H9 (cell line): Measurements from ENCODE around the gene MAD1L1. TPM values are rescaled to one million over a fixed set of nuclear protein-coding genes. Genes with fewer than 3 reads are reported as not detected.
A peak's percentile ranks its signal among the peaks of the same experiment; 100 is the strongest.

ENCODE experiments used
- DNase-seq: peaks from one replicate; pipeline ENCODE4 v3.0.0-alpha.2; 2017
- H2AFZ ChIP-seq: one replicate; pipeline ENCODE4 v1.6.1; 2013; ENCODE audit warnings: mild to moderate bottlenecking, low read length, control low read depth, moderate library complexity
- H2AK5ac ChIP-seq: 2 replicates; pipeline ENCODE4 v1.6.1; 2013; ENCODE audit warnings: low read length, control low read depth, mixed read lengths; ENCODE audit not compliant: insufficient read length
- H2BK120ac ChIP-seq: one replicate; pipeline ENCODE4 v1.6.1; 2013; ENCODE audit warnings: low read depth, mild to moderate bottlenecking, low read length, control low read depth, inconsistent platforms; ENCODE audit not compliant: poor library complexity, severe bottlenecking
- H2BK12ac ChIP-seq: 2 replicates; pipeline ENCODE4 v1.6.1; 2013; ENCODE audit warnings: low read length, control low read depth, mixed read lengths, low read depth; ENCODE audit not compliant: insufficient read length
- H2BK15ac ChIP-seq: 2 replicates; pipeline ENCODE4 v1.6.1; 2013; ENCODE audit warnings: low read depth, low read length, control low read depth
- H2BK20ac ChIP-seq: one replicate; pipeline ENCODE4 v1.6.1; 2013; ENCODE audit warnings: low read depth, mild to moderate bottlenecking, low read length, control low read depth, inconsistent platforms; ENCODE audit not compliant: poor library complexity, severe bottlenecking
- H2BK5ac ChIP-seq: 2 replicates; pipeline ENCODE4 v1.6.1; 2013; ENCODE audit warnings: low read length, control low read depth, mixed read lengths; ENCODE audit not compliant: insufficient read length
- H3K14ac ChIP-seq: 2 replicates; pipeline ENCODE4 v1.6.1; 2013; ENCODE audit warnings: low read length, control low read depth; ENCODE audit not compliant: insufficient read depth
- H3K18ac ChIP-seq: 2 replicates; pipeline ENCODE4 v1.6.1; 2013; ENCODE audit warnings: low read depth, mild to moderate bottlenecking, mixed read lengths, low read length, control low read depth; ENCODE audit not compliant: insufficient read length
- H3K23ac ChIP-seq: 2 replicates; pipeline ENCODE4 v1.6.1; 2013; ENCODE audit warnings: low read length, control low read depth, mixed read lengths, low read depth; ENCODE audit not compliant: insufficient read length
- H3K23me2 ChIP-seq: 2 replicates; pipeline ENCODE4 v1.6.1; 2013; ENCODE audit warnings: low read depth, mild to moderate bottlenecking, mixed read lengths, low read length, control low read depth; ENCODE audit not compliant: insufficient read length, poor library complexity, severe bottlenecking
- H3K27ac ChIP-seq: 2 replicates; pipeline ENCODE4 v1.5.1; 2013; ENCODE audit warnings: low read length, control low read depth, mixed read lengths, low read depth; ENCODE audit not compliant: insufficient read length
- H3K27me3 ChIP-seq: 2 replicates; pipeline ENCODE4 v1.6.1; 2013; ENCODE audit warnings: low read length, control low read depth, inconsistent platforms; ENCODE audit not compliant: insufficient read depth
- H3K4ac ChIP-seq: 2 replicates; pipeline ENCODE4 v1.6.1; 2013; ENCODE audit warnings: low read depth, mild to moderate bottlenecking, control low read depth, inconsistent platforms, low read length, moderate library complexity
- H3K4me1 ChIP-seq: 2 replicates; pipeline ENCODE4 v1.6.1; 2013; ENCODE audit warnings: low read length, control low read depth, inconsistent platforms; ENCODE audit not compliant: insufficient read depth
- H3K4me2 ChIP-seq: 2 replicates; pipeline ENCODE4 v1.6.1; 2013; ENCODE audit warnings: low read length, control low read depth, mixed read lengths; ENCODE audit not compliant: insufficient read length, insufficient read depth
- H3K56ac ChIP-seq: 2 replicates; pipeline ENCODE4 v1.6.1; 2013; ENCODE audit warnings: low read depth, mild to moderate bottlenecking, mixed read lengths, low read length, control low read depth; ENCODE audit not compliant: insufficient read length
- H3K79me1 ChIP-seq: 2 replicates; pipeline ENCODE4 v1.6.1; 2013; ENCODE audit warnings: low read depth, mild to moderate bottlenecking, moderate library complexity, low read length, control low read depth, inconsistent platforms; ENCODE audit not compliant: insufficient read depth, poor library complexity, severe bottlenecking
- H3K79me2 ChIP-seq: 2 replicates; pipeline ENCODE4 v1.6.1; 2013; ENCODE audit warnings: low read length, control low read depth, inconsistent platforms; ENCODE audit not compliant: insufficient read depth
- H3K9ac ChIP-seq: 2 replicates; pipeline ENCODE4 v1.6.1; 2013; ENCODE audit warnings: low read length, control low read depth, mixed read lengths; ENCODE audit not compliant: insufficient read length; ENCODE audit errors: extremely low read depth
- H3K9me3 ChIP-seq: one replicate; pipeline ENCODE4 v1.6.1; 2013; ENCODE audit warnings: low read depth, low read length, inconsistent platforms; ENCODE audit not compliant: control insufficient read depth
- H3T11ph ChIP-seq: one replicate; pipeline ENCODE4 v1.6.1; 2013; ENCODE audit warnings: mild to moderate bottlenecking, low read length, control low read depth, inconsistent platforms
- H4K20me1 ChIP-seq: one replicate; pipeline ENCODE4 v1.6.1; 2013; ENCODE audit not compliant: control insufficient read depth, insufficient read length, insufficient read depth
- H4K5ac ChIP-seq: 2 replicates; pipeline ENCODE4 v1.6.1; 2013; ENCODE audit warnings: low read depth, mild to moderate bottlenecking, mixed read lengths, low read length, control low read depth; ENCODE audit not compliant: insufficient read length
- H4K8ac ChIP-seq: replicated peaks from 2 replicates; pipeline ENCODE4 v1.6.1; 2013; ENCODE audit warnings: low read length, control low read depth, mixed read lengths, low read depth; ENCODE audit not compliant: insufficient read length
- H4K91ac ChIP-seq: 2 replicates; pipeline ENCODE4 v1.6.1; 2013; ENCODE audit warnings: low read depth, mild to moderate bottlenecking, moderate library complexity, mixed read lengths, low read length, control low read depth; ENCODE audit not compliant: insufficient read length
- H3K27ac Mint-ChIP-seq, 3 experiments: 2 replicates in 2 of 3; 3 replicates in 1 of 3; pipeline ENCODE4 v1.8.0; 2020 to 2021; ENCODE audit warnings: mixed read lengths in 3 of 3, mild to moderate bottlenecking in 1 of 3, moderate library complexity in 1 of 3
- H3K27me3 Mint-ChIP-seq: 2 replicates; pipeline ENCODE4 v1.8.0; 2021; ENCODE audit warnings: low read depth, mild to moderate bottlenecking, moderate library complexity, mixed read lengths
- H3K36me3 Mint-ChIP-seq, 3 experiments: 2 replicates in 2 of 3; 3 replicates in 1 of 3; pipeline ENCODE4 v1.8.0; 2020 to 2021; ENCODE audit warnings: low read depth in 3 of 3, mixed read lengths in 3 of 3; ENCODE audit not compliant: insufficient read depth in 1 of 3
- H3K4me1 Mint-ChIP-seq, 2 experiments: 2 replicates each; pipeline ENCODE4 v1.8.0; 2020; ENCODE audit warnings: mixed read lengths in 2 of 2
- H3K4me3 Mint-ChIP-seq, 2 experiments: 2 replicates in 1 of 2; 3 replicates in 1 of 2; pipeline ENCODE4 v1.8.0; 2020 to 2021; ENCODE audit warnings: mild to moderate bottlenecking in 2 of 2, mixed read lengths in 2 of 2, moderate library complexity in 1 of 2
- H3K9me3 Mint-ChIP-seq, 2 experiments: 2 replicates in 1 of 2; 3 replicates in 1 of 2; pipeline ENCODE4 v1.8.0; 2020; ENCODE audit warnings: mild to moderate bottlenecking in 2 of 2, mixed read lengths in 2 of 2, moderate library complexity in 1 of 2
- CTCF ChIP-seq: fragments of 200-600 bp; sonication (generic); conservative IDR thresholded peaks from 3 replicates; pipeline ENCODE4 v1.8.0; 2021; ENCODE audit warnings: antibody characterized with exemption, mild to moderate bottlenecking
- WGBS: extraction: QIAGEN DNeasy Blood & Tissue Kit; methylation state at CpG from one replicate; pipeline ENCODE4 v1.1.7; 2013; ENCODE audit warnings: missing lambda C conversion rate, low lambda C conversion rate, mixed read lengths; ENCODE audit not compliant: insufficient read length; ENCODE audit errors: extremely low coverage; 5-methylcytosine and 5-hydroxymethylcytosine counted together
- total RNA-seq: library from RNA; stranded (reverse); gene quantifications from 2 replicates; pipeline ENCODE4 v1.2.1, GENCODE V29; 2021

Gene MAD1L1
- total RNA-seq, 1 experiment from 2014 or later = 39.0 TPM

GRCh38 chr7:1915326-1915725 lies 317.4 kb downstream of the MAD1L1 start:
- TF ChIP-seq CTCF = no peak
- Mint-ChIP-seq H3K27ac (peak overlapping the region in 1 of 3 experiments; percentile 23; a peak in 1 of 7 replicates), H3K9me3 (no peaks in the 10 kb centered on the region), H3K36me3 (no peaks in the 10 kb centered on the region), H3K27me3 (no peaks in the 10 kb centered on the region), H3K4me3 (no peak overlapping the region), H3K4me1 (peaks cover 3% of the 10 kb centered on the region in 2 experiments)
- no peak overlapping the region for H2AFZ ChIP-seq
- H3K23me2 ChIP-seq = no peaks in the 10 kb centered on the region
- no peaks in the 10 kb centered on the region for H3K9me3 ChIP-seq
- H3K18ac ChIP-seq = no peak overlapping the region
- H3K23ac ChIP-seq = no peak overlapping the region
- no peaks in the 10 kb centered on the region for H4K20me1 ChIP-seq
- H3K14ac ChIP-seq = no peak overlapping the region
- no peaks in the 10 kb centered on the region for H3K4me1 ChIP-seq
- WGBS = no CpG with 5 or more reads among the region's 30 CpGs
- H2BK20ac ChIP-seq = no peak overlapping the region
- H2BK12ac ChIP-seq = no peak overlapping the region
- H2BK5ac ChIP-seq = no peak overlapping the region
- no peak overlapping the region for H4K8ac ChIP-seq
- H4K5ac ChIP-seq = no peak overlapping the region
- H3K27ac ChIP-seq = no peak overlapping the region
- H3K9ac ChIP-seq = no peak overlapping the region
- H3K4ac ChIP-seq = no peak overlapping the region
- H4K91ac ChIP-seq = no peak overlapping the region
- H2BK15ac ChIP-seq = no peak overlapping the region
- no peak for DNase-seq
- H2AK5ac ChIP-seq = no peak overlapping the region
- no peak overlapping the region for H3K4me2 ChIP-seq
- no peaks in the 10 kb centered on the region for H3K27me3 ChIP-seq
- no peaks in the 10 kb centered on the region for H3K79me1 ChIP-seq
- H3K79me2 ChIP-seq = no peaks in the 10 kb centered on the region
- no peak overlapping the region for H2BK120ac ChIP-seq
- no peak overlapping the region for H3K56ac ChIP-seq
- H3T11ph ChIP-seq = no peak overlapping the region
